LNCaP clone FGC (cell line): Measurements from ENCODE around the gene GPR17.

Experiments
- DNase-seq: peaks from one replicate; pipeline ENCODE4 v3.0.0-alpha.2; 2011; ENCODE audit warnings: low read depth
- H3K4me3 ChIP-seq: 2 replicates; pipeline ENCODE4 v1.5.1; 2011; ENCODE audit warnings: mild to moderate bottlenecking, low read depth, low read length, control low read depth
- TF ChIP-seq, protein P1 (sequence below): IDR thresholded peaks from 2 replicates; pipeline ENCODE4 v1.5.1; 2012; ENCODE audit warnings: mild to moderate bottlenecking; ENCODE audit not compliant: control insufficient read depth, insufficient read depth; ENCODE audit errors: extremely low read depth

The GPR17 gene

DNA sequence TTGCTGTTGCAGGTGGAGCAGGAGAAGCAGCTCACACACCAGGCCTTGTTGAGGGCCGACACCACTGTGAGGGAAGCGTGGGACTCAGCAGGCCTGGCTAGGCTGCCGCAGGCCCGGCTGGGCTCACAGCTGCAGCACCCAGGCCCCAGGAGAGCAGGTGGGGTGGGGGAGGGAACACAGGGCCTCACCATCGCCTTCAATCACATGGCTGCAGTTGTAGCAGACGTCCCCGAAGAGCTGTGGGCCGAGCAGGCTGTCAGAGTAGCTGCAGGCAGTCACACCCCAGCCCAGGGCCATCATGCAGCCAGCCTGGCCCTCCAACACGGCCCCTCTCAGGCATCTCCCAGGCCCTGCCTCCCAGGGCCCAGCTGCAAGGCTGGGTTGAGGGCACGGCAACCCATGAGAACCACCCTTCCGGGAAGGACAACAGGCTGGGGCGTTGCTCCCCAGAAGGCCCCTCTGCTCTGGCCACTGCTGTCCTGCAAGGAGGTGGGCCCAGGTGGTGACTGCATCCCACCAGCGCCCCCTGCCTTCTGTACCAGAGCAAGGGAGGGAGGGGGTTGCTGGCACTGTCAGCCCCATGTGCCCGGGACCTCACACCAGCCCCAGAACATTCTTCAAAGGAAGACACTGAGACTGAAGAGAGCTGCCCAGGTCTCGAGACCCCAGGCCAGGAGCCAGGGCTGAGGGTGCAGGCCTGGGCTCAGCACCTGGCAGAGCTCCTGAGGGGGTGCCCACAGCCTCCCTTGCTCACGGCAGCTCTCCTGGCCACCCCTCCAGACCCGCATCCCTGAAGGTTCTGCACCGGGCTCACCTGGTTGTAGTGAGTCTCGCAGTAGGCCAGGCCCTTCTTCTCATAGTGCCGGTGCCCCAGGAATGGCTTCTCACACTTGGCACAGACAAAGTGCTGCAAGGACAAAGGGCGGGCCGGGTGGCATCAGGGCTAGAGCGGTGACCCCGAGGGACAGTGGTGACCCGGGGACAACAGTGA is 5.6 kb upstream of the GPR17 start:
- TF ChIP-seq, protein P1, sequence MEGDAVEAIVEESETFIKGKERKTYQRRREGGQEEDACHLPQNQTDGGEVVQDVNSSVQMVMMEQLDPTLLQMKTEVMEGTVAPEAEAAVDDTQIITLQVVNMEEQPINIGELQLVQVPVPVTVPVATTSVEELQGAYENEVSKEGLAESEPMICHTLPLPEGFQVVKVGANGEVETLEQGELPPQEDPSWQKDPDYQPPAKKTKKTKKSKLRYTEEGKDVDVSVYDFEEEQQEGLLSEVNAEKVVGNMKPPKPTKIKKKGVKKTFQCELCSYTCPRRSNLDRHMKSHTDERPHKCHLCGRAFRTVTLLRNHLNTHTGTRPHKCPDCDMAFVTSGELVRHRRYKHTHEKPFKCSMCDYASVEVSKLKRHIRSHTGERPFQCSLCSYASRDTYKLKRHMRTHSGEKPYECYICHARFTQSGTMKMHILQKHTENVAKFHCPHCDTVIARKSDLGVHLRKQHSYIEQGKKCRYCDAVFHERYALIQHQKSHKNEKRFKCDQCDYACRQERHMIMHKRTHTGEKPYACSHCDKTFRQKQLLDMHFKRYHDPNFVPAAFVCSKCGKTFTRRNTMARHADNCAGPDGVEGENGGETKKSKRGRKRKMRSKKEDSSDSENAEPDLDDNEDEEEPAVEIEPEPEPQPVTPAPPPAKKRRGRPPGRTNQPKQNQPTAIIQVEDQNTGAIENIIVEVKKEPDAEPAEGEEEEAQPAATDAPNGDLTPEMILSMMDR, result no peak
- H3K4me3 ChIP-seq, result no peak overlapping the region
- no peak for DNase-seq

DNA sequence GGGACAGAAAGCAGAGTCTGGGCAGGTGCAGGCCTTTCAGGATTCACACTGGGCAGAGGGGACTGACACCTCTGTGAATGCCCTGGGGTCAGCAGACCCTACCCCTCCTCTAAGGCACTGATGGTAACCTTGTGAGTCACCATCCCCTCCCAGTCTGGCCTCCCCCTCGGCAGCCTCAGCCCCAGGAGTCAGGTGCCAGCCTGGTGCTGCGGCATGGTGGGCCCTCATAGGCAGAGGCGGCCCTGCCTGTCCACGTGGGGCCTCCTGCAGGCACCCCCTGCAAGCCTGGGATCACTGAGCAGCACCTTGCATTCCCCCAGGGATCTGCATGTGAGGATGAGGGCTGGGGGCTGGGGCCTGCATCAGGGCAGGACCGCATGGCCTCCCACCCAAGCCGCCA is 4.8 kb upstream of the GPR17 start:
- TF ChIP-seq, protein P1, result no peak

DNA sequence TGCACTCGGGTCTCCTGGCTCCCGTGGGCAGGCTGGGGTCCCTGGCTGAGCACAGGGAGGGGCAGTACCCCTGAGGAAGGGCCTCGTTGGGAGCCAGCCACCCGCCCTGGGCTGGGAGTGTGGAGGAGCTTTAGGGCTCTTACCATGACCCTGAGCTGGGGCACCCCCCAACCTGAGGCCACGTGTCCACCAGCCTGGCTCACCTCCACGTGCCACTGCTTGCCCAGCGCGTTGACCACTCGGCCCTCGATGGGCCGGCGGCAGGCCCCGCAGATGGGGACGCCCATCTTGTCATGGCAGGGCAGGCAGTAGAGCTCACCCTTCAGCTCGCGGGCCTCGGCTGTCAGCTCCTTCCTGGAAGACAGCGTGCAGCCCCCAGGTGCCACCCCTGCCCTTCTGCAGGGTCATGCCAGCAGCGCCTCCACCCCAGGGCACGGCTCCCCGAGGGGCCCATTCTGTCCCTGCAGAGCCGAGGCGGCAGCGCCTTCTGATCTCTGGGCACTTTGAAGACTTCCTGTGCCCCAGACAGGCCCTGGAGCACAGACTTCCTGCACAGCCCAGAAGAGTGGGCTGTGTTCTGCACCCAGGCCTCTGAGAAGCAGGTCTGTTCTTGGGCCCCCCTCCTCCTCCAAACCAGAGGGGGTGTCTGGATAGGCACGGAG is 4.0 kb upstream of the GPR17 start:
- no peak overlapping the region for H3K4me3 ChIP-seq
- no peak for DNase-seq
- TF ChIP-seq, protein P1, result no peak

More for the DNA sequence above, 4.8 kb upstream of the GPR17 start:
- no peak for DNase-seq
- no peak overlapping the region for H3K4me3 ChIP-seq

DNA sequence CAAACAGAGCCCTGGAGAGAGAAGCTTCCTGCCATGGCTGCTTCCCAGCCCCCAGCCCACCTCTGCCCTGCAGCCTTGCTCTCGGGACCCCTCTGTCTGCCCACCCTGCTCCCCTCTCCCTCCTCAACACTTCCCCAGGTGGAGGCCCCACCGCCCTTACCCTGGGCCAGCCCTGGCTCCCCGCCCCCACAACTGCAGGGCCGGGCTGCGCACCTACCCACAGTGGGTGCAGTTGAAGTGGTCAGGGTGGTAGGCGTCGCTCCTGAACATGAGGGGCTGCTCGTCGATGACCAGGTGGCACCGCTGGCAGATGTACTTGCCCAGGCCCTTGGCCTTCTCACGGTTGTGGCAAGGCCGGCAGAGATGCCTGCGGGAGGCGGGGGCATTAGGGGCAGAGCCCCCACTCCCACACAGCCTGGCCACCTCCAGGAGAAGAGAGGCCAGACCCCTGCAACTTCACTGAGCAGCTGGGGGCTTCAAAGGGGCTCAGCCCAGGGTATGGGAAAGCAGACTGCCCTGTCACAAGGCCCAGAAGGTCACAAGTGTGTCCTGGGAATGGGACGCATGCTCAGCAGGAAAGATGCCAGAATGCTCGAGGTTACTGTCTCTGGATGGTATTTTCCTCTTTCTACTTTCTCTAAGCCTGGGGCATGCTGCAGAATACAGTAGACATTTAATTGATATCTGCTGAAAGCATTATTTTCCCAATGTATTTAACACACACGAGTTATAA is 3.1 kb upstream of the GPR17 start:
- no peak overlapping the region for H3K4me3 ChIP-seq
- no peak for DNase-seq
- TF ChIP-seq, protein P1, result no peak

DNA sequence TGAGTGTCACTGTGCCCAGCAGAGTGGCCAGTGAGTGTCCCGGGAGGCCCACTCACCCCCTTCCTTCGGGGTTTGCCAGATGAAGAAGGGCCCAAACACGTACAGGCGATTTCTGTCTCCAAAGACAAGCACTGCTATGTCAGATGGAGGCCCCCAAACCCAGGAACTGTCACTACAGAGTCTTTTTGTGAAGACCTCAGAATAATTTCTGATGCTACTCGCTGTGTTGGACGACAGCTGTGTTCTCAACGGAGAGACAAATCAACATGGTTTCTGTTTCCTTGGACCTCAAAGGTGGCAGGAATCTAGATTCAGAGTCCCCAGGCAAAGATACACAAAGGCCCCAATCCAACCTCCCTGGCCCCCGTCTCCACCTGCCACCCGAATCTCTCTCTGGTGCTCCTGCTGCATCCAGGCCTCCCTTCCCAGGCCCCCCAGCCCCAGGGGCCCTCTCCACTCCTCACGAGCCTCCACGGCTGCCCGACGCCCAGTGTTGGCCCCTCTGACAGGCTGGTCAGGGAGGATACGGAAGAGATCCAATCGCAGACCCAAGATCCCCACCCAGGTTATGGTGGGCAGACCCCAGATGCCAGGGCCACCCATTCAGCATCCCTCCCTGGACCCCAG is 2.4 kb upstream of the GPR17 start:
- no peak overlapping the region for H3K4me3 ChIP-seq
- TF ChIP-seq, protein P1, result no peak
- no peak for DNase-seq
